Islet precursor cell (in vitro differentiated cells): Measurements from ENCODE around the gene ZG16B.

Experiments used
- DNase-seq: peaks from one replicate; pipeline ENCODE4 v3.0.0-alpha.2; 2018

Gene ZG16B

DNA sequence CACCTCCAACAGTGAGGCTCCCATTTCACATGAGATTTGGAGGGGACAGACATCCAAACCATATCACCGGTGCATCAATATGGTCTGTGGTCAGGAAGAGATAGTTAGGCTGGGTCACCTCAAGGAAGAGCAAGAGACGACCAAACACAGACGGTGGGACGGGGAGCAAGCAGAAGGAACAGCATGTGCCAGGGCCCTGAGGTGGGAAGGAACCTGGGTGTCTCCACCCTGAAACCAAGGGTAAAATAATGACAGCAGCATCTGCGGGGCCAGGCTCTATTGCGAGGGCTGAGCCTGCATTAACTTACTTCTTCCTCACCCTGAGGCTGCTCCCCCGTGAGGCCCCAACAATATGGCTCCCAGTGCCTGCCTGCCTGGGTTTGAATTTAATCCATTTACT is 21.9 kb upstream of the ZG16B start:
- no peak for DNase-seq

DNA sequence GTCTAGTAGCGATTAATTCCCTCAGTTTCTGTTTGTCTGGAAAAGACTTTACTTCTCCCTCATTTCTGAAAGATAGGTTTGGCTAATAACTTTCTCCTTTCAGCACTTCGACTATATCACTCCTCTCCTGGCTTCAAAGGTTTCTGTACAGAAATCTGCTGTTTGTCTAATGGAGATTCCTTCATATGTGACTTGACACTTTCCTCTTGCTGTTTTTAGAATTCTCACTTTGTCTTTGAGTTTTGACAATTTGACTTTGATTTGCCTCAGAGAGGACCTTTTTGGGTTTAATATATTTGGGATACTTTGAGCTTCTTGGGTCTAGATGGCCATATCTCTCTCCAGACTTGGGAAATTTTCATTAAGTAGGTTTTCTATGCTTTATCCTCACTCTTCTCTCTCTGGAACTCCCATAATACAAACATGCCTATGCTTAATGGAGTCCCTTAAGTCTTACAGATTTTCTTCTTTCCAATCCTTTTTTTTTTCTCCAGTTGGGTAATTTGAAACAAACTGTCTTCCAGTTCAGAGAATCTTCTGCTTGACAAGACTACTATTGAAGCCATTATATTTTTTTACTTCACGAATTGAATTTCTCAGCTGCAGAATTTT is 20.8 kb upstream of the ZG16B start:
- no peak for DNase-seq

DNA sequence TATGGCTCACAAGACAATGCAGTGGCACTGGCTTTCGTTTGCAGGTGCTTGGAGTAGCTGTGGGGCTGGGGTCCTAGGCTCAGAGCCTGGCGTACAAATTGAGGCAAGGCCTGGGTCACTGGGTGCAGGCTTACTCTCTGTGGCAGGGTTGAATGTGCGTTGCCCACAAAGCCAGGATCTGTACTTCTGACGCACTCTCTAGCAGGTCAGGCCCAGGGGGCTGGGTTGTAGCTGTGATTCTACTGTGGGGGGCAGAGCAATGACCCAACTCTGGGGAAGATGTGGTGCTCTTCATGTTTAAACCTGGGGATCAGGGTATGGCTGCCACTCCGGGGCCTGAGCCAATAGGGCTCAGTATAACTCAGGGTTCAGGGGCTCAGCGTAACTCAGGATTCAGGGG is 19.5 kb upstream of the ZG16B start:
- DNase-seq, result peak; percentile 43

DNA sequence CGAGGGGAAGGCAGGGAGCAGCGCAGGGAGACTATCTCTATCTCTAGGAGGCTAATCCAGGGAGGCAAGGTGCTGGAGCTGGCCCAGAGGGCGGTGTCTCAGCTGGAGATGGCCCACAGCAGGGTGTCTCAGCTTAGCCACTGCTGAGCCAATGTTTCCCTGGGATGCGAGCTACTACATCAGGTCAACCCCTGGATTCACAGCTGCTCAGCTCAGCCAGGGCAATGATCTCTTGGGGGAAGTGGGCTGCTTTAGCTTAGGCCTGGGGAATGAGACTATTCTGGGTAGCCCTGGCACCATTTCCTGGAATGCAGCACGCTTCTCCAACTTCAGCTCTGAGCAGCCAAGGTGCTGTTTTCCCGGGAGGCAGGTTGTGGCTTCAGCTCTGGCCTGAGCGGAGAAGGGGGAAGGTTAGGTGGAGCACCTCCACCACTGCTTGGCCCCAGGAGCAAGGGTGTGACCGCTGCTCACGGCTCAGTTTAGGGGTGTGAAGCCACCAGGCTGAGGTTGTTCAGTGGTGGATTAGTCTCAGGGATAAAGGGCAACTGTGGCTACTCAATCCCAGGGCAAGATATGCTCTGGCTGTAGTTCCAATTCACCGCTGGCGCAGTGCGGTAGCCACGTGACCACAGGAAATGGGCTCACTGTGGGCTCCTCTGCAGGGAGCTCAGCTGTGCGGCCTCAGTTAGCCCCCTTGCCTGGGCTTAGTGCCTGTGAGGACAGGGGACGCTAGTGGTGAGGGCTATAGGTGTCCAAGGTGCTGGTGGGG is 18.2 kb upstream of the ZG16B start:
- DNase-seq, result peak; percentile 51

DNA sequence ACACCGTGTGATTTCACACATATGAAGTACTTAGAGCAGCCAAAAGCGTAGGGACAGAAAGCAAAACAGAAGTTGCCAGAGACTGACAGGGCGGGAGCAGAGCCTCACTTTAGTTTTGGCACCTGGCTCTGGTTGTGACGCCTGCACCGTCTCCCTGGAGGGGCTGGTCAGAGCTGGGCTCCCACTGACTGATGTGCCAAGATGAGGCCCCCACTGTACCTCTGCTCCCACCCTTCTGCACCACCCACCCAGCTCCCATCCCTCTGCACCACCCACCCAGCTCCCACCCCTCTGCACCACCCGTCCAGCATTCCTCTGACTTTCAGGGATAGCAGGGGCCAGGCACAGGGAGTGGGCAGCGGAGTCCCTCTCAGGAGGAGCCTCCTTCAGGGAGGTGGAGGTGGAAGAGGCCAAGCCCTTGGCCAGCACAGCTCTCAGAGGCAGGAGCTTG is 16.3 kb upstream of the ZG16B start:
- DNase-seq, result peak; percentile 40

DNA sequence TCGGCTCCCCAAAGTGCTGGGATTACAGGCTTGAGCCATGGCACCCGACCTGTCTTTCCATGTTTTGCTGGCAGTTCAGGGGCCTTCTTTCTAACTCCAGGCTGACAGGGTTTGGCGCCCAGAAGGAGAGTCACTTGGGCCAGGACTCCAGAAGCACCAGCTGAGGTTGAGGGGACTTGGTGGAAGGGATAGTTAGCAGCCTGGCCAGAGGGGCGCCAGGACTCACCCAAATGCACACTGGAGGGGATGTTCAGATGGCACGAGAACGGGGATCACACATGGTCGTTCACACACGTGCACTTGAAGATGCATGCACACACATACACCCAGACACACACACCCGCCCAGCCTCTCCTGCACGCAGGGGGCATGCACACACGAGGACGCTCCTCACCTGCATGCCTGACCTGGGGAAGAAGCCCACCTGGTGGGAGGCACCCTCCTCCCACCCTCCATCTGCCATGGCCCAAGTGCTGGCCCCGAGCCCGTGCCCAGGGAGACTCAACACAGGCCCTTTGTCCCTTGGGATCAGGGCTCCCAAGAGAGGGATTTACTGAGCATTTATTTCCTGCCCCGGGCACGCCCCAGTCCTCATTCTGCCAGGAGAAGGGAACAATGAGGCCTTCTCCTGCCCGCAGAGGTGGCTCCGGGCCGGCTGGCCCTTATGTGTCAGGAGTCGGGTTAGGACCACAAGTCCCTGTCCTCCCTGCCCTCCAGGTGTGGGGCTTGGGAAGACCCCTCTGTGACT is 15.4 kb upstream of the ZG16B start:
- DNase-seq, result peak; percentile 42

DNA sequence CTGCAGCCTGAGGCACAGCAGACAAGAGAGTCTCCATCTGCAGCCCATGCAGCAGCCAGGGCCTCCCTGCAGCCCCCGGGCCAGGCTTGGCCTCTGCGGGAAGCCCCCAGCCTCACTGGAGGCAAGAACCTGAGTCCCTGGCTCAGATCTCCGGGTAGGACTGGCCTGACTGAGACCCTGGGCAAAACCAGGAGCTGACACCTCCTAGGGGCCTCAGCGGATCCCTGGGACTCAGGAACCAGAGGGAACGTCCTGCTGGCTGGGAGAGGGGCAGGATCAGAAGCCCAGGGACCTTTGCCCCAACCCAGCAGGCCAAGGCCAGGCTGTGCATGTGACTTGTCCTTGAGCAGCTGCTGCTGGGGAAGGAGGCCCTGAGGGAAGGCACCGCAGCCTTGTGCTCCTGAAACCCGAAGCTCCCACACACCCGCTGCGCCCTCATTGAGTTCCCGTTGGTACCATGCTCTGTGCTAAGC is 14.8 kb upstream of the ZG16B start:
- peak; percentile 60 for DNase-seq

DNA sequence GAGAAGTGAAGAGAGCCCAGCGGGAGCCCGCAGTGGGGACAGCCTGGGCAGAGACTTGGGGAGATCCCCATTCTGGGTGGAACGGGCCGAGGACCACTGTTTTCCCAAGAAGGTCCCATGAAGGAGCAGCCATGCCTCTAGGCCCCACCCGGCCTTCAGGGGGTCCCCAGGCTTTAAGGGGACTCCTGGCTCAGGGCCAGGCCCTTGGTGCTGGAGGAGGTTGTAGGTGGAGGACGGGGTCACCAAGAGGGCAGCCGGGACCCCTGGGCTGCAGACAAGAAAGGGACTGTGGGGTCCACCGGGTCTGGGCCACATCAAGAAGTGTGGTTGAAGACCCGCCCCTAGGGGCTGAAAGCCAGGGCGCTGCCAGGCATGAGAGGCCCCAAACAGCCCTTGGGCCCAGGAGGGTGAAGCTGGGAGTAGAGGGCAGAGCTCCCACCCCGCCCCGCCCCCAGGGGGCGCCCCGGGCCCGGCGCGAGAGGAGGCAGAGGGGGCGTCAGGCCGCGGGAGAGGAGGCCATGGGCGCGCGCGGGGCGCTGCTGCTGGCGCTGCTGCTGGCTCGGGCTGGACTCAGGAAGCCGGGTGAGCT is 13.3 kb upstream of the ZG16B start, which contains the start of gene PRSS21:
Gene PRSS21, plus strand, starts transcription at position 487 of the 589 bp plus-strand sequence. Its CDS starts 32 bp downstream, at position 519.
- DNase-seq, result peak; percentile 45

DNA sequence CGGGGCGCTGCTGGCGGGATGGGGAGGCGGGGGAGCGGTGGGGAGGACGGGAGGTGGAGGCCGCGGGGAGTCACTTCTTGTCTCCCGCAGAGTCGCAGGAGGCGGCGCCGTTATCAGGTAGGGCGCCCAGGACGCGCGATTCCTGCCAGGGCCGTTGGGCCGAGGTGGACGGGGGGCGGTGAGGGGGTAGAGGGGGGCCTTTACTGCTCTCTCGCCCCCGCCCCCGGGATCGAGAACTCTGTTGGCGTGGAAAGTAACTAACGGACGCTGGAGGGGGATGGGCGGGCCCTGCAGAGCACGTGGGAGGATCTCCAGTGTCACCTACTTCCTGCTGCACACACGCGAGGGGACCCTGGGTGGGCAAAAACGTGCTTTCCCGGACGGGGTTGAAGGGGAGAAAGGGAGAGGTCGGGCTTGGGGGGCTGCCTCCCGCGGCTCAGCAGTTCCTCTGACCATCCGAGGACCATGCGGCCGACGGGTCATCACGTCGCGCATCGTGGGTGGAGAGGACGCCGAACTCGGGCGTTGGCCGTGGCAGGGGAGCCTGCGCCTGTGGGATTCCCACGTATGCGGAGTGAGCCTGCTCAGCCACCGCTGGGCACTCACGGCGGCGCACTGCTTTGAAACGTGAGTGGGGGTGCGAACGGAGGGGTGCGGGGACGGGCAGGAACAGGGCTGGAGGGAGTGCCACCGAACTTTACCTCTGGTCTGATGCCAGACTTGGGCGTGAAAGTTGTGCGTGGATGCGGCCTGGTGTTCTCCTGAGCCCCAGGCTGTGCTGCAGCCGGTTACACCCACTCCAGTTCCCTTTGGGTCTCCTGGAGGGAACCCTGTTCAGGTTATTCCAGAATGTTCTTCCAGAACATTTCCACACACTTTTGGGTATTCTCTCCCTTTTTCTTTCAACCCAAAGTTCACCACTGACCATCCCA is 12.5 kb upstream of the ZG16B start:
- peak; percentile 43 for DNase-seq

DNA sequence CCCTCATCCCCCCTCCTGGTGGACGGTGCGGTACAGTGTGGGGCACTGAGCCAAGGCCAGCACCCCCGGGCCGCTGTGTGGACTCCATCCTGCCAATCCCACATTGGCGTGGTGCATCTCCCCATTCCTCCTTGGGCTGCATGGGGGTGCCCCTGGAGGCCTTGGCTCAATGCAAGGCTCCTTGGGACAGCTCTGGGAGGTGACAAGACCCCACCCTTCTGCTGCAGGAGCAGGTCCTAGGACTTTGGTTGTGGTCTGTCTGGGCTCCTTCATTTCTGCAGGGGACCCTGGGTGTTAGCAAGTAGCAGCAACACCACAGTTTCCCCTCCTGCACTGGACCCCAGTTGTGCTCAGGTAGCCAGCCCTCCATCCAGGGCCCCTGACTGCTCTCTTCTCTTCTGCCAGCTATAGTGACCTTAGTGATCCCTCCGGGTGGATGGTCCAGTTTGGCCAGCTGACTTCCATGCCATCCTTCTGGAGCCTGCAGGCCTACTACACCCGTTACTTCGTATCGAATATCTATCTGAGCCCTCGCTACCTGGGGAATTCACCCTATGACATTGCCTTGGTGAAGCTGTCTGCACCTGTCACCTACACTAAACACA is 11.7 kb upstream of the ZG16B start:
- DNase-seq, result peak; percentile 37

DNA sequence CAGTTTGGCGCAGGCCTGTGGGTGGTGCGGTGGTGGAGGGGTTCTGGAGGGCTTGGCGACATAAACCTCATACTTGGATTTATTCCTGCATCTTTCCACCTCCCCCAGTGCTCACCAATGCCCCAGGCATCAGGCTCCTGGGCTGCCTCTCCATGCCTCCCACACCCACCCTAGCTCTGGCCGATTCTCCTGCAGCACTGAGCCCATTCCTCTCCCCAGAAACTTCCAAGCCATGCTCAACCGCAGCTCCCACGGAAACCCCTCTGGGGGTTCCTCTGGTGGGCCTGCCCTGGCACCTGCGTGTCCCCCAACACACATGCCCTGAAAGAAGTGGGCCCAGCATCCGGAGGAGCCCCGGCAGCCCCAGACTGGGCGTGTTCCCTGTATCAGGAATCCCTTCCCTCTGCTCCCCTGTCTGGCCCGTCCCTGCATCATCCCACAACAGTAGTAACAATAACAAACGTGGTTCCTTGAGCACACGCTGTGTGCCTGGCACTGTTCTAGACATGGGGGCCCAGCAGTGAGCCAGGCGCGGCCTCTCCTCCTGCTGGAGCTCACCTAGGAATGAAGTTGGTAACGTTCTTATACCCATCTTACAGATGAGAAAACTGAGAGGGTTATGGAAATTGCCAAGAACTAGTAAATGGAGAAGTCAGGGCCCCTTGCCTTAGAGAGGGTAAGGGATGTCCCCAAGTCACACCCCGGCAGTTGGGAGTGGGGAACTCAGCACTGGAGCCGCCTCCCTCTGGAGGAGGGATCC is 10.7 kb upstream of the ZG16B start:
- DNase-seq, result peak; percentile 32

DNA sequence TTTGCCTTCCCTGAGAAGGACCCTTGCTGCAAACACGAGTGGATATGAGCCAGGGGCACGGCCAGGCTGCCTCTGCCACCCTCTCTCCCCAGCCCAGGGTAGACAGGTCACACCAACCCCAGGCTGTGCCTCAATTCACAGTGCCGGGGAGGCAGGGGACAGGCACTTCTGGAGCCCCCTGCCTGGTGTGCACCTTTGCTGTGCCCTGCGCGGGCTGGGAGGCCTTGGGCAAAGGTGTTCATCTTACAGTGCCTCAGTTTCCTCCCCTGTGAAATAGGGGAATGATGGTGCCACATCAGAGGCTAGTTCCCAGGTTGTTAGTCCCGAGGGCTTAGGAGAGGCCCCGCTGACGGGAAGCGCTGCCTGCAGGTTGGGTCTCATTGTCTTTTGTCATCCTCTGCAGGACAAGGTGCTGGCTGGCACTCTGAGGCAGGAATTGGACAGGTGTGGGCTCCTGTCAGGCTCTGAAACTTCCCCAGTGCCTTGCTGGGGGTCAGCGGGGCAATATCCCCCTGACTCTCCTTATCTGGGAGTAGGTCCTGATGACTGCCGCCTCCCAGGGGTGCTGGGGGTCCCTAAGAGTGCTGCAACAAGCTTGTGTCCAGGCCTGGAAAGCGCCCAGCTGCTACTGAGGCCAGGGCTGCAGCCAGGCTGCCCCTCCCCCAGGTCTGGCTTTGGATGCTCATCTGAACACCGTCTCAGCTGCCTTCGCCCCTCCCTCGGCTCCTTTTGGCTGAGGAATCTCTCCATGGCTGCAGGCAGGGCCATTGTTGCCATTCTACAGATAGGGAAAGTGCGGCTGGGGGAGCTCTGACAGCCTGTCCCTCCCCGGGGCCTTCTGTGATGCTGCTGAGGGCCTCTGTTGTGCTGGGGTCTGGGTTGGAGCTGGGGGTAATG is 9.9 kb upstream of the ZG16B start:
- DNase-seq, result peak; percentile 59

DNA sequence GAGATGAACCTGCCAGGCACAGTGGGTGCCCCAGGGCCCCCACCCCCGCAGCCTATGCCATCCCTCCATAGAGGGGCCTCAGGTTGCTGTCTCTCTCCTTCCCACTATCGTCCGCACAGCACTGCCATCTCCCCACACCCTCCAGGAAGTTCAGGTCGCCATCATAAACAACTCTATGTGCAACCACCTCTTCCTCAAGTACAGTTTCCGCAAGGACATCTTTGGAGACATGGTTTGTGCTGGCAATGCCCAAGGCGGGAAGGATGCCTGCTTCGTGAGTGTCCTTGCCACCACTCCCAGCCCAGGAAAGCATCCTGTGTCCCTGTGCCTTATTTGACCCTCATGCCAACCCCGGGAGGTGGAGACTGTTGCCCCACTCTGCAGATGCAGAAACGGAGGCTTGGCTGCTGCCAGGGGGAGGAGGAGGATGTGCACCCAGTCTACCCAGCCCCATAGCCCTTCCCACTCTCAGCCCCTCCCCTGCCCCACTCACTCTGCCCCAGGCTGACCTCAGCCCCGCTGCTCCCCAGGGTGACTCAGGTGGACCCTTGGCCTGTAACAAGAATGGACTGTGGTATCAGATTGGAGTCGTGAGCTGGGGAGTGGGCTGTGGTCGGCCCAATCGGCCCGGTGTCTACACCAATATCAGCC is 9.1 kb upstream of the ZG16B start:
- no peak for DNase-seq

DNA sequence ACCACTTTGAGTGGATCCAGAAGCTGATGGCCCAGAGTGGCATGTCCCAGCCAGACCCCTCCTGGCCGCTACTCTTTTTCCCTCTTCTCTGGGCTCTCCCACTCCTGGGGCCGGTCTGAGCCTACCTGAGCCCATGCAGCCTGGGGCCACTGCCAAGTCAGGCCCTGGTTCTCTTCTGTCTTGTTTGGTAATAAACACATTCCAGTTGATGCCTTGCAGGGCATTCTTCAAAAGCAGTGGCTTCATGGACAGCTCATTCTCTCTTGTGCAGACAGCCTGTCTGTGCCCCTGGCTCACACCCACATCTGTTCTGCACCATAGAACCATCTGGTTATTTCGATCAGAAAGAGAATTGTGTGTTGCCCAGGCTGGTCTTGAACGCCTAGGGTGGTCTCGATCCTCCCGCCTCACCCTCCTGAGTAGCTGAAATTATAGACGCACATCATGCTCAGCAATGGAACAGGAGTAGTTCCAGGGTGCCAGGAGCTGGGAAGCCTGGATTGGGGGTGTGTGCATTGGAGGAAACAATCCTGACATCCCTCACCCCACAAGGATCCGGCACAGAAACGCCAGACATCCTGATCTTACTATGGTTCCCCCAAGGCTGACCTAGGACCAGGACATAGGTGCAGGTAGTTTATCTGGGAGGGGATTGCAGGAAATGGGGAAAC is 8.5 kb upstream of the ZG16B start:
- DNase-seq, result peak; percentile 66

DNA sequence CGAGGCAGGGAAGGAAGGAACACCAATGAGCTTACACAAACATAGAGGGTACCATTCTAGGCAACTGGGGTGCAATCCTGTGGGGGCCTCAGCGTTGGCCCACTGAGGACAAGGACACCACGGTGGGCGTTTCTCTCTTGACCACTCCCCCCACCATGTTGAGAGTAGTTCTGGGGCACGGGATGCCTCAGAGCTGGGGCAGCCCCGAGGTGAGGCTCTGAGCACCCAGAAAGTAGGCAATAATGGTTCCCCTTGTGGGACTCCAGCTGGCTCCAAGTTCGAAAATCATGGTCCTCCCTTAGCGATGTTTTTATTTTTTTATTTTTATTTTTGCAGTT is 8.0 kb upstream of the ZG16B start:
- peak; percentile 24 for DNase-seq

DNA sequence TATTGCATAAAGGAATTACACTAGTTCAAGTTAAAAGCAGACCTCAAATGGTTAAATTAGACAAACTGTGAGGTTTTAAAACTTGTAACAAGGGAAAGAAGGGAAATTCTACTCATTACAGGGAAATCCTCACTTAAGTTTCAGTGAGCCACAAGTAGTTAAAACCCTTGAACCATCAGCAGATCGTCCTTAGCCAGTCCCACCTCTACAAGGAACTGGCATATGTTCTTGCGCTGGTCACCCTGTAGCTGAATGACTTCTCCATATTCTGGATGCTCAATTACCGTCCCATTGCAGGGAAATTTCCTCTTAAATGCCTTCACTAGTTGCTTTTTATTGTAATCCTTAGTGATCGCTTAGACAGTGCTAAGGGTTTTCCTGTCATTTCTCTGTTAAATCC is 7.6 kb upstream of the ZG16B start:
- no peak for DNase-seq

DNA sequence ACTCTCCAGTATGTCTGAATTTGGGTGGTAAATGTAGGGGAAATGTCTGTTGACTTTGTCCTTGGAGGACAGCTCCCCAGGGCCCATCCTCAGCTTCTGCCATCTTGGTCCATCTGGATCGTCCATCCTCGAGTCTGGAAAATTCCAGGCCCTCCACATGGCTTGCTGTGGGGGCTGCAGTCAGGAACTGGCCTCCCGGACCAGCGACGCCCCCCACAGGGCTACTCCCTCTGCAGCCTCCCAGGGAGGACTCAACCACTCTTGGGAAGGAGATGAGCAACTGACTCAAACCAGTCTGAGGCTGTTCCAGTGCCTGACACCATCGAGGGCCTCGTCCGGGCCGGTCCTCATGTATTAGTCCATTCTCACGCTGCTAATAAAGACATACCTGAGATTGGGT is 5.5 kb upstream of the ZG16B start:
- peak; percentile 39 for DNase-seq

DNA sequence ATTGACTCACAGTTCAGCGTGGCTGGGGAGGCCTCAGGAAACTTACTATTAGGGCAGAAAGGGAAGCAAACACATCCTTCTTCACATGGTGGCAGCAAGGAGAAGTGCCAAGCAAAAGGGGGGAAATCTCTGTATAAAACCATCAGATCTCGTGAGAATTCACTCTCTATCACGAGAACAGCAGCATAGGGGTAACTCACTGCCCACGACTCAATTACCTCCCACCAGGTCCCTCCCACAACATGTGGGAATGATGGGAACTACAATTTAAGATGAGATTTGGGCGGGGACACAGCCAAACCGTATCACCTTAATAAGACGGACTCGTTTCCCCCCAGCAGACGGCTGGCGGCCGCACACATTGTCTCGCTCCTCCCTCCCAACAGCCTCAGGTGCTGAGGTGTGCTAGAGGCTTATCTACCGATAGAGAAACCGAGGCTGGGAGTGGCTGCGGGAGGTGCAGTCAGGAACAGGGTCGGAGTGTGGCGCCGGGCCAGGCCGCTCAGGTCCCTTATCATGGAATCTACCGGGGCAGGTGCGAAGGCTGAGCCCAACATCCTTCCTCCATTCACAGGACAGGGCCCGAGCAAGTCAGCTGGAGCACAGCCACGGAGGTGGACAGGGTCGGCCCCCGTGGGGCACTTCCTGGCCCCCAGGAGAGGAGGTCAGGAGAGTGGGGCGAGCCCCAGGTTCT is 4.9 kb upstream of the ZG16B start:
- DNase-seq, result peak; percentile 42
